ENCODE results near the gene LAMB2.

DNA sequence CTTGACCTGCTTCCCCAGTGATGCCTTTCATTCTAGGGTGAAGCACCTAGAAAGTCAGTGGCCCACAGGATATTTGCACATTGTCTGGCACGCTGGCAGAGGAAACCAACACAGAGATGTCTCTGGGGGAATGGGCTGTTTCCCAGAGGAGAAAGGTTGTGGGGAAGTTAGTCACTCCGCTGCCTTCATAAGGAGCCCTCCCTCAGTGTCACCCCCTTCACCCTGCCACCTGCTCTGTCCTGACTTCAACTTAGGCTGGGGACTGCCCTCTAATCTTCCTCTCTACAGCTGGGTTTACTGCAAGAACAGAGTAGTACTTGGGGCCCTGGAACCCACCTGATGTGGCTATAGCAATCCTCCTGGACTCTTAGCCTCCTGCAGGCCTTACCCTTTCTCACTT is 44.2 kb upstream of the LAMB2 start:
- TF ChIP-seq GATA3 (IDR thresholded peaks at IDR 0.05; ENCODE audit: low read depth, low read length): no peak
- TF ChIP-seq GATA2 (IDR thresholded peaks at IDR 0.05; ENCODE audit: low read depth, low read length): no peak
